GM18502 (cell line): ENCODE data around the gene TP73.

Experiments
- ATAC-seq: cut with Tn5 transposase; IDR thresholded peaks from one replicate; pipeline ENCODE4 v1.9.1; 2021; ENCODE audit warnings: mild to moderate bottlenecking; ENCODE audit not compliant: unreplicated experiment, poor library complexity

Gene TP73

DNA sequence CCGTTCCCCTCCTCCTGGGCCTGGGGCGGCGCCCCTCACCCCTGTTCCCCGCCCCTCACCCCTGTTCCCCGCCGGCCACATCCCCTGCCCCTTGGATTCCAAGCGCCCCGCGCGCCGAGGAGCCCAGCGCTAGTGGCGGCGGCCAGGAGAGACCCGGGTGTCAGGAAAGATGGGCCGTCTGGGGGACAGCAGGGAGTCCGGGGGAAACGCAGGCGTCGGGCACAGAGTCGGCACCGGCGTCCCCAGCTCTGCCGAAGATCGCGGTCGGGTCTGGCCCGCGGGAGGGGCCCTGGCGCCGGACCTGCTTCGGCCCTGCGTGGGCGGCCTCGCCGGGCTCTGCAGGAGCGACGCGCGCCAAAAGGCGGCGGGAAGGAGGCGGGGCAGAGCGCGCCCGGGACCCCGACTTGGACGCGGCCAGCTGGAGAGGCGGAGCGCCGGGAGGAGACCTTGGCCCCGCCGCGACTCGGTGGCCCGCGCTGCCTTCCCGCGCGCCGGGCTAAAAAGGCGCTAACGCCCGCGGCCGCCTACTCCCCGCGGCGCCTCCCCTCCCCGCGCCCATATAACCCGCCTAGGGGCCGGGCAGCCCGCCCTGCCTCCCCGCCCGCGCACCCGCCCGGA lies at the start of gene TP73:
TSS of gene TP73 (plus strand) at position 587 of the 618 bp plus-strand sequence. CDS start 29,850 bp downstream, outside the sequence.
- no peak for ATAC-seq

DNA sequence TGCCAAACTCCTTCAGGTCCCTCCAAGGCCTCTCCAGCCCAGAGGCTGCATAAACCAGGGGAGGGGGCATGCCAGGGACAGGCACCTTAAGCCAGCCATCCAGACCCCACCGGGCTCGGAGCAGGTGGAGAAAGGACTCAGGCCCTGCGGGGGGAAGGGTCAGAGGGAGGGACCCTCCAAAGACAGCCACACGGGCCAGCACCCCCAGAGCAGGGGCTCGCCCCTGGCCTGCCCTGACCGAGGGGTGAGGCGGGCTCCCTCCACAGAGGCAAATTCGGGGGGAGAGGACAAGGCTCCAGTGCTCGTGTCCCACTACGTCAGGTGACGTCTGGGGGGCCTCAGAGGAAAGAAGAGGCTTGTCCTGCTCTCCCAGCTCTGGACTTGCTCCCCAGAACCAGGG lies 49.2 kb upstream of the TP73 start:
- no peak for ATAC-seq

DNA sequence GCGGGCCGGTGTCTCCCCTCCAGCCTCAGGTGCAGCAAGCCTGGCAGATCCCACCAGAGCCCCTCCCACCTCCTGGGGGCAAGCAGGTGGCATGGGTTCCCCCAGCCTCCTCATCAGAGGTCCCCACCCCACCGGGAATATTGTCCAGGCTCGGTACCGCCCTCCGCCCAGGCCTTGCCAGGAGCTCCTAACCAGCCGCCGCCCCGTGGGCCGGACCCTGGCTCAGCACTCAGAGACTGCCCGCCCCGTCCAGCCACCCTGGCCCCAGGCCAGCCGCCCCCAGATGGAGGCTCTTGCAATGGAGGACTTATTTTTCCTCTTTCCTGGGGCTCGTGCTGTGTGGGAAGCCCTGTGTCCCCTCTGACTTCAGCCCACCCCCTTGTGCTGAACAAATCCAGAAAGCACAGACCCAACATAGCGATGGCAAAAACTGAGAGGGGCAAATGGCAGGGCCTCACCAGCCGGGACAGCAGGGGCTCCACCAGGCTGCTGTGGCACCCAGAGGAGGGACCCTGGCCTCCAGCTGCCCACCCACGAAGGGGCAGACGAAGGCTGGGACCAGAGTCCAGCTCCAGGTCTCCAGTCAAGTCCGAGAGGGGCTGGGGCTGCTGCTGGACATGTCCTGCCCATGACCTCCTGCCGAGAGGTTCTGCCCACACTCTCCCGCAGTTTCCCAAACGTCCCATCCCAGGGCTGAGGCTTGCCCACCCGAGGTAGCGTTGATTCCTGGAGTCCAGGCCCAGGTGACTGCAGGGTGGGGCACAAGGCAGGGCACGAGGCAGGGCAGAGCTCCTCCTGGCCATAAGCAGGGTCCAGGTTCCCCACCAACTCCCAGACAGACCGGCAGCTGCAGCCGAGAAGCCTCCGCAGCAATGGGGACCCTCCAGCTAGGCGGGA lies 48.5 kb upstream of the TP73 start:
- no peak for ATAC-seq

DNA sequence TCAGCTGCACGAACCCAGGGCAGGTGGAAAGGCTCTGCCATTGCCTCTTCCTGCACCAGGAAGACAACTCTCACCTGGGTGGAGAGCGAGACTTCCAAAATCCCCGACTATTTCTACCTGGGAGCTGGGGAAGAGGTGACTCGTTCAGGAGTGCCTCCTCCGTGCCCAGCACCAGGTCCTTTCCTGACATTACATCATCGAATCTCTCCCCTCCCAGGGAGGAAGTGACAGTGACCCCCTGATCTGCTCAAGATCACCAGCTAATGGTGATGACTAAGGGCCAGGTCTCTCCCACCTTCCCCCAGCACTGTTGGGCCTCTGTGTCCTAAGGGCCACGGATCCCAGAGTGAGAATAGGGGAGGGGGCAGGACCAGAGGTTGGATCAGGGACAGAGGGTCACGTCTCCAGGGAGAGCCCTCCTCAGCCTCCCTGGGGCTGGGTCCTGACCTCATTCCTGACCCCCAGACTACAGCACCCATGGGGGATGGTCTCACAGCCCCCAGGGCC lies 47.8 kb upstream of the TP73 start:
- ATAC-seq, result no peak

DNA sequence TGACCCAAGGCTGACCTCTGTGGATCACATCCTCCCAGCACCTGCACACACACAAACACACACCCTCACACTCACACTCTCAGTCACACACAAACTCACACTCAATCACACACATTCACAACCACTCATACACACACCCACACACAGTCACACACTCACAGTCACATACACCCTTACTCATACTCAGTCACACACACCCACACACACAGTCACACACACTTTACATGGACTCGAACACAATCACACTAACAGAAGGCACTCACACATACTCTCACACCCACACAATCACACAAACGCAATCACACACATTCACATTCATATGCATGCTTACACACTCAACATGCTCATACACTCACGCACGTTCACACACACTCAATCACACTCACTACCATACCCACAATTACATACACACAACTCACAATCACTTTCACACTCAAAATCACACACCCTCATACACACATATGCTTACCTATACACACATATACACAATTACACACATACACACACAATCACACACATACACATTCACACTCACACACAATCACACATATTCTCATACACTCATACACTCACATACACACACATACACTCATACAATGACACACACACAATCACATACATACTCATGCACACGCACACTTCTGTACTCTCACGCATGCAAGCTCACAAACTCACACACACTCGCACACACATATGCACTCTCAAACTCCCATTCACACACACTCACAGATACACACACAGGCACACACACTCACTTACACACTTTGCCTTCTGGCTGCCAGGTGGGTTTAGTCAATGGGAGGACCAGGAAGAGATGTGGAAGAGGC lies 47.1 kb upstream of the TP73 start:
- no peak for ATAC-seq

DNA sequence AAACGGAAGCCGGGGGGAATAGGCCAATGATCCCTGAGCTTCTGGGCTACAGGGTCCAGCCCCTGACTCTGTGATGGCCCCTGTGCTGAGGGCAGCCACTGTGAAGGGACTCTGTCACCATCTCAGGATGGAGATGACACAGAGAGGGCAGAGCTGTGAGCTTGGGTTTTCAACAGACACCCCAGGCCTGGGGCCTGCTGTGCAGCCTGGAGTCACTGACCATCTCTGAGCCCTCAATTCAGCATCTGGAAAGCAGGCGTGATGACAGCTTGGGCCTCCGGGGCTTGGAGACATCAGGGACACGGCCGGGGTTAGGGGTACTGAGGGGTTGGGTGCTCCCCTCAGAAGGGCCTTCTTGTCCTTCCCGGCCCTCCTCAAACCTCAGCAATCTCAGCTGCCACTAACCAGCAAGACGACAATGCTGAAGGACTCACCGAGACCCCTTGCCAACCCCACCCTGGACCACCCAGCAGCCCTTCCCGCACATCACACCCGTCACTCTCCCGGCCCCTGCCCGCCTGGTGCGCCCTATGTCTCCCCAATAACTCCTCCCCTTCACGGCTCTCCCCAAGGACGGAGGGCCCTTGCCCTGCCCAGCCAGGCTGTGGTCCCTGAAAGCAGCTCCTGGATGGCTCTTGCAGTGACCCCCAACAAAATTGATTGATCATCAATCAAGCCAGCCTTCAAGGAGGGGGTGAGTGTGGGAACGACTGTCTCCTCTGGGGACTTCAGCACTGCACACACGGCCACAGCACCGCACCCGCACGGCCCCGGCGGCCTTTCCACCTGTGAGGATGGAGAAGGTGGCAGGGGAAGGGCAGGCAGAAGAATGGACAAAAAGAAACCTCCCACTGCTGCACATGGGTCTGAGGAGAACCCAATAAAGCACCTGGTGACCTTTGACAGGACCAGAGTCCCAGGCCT lies 45.3 kb upstream of the TP73 start:
- ATAC-seq, result no peak

DNA sequence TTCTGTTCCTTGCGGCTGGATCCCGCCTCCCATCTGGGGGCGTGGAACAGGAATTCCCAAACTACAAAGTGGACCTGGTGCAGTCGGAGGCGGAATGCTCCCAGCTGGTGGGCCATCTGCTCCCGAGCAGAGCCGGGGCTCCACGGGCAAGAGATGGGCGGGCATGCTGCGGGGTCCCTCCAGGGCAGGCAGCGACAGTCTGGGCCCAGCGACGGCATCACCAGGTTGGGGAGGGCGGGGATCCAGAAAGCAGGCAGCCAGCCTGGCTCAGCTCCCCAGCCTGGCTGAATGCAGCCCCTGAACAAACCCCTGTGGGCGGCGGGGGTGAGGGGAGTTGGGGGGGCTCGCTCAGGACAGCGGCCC lies 44.6 kb upstream of the TP73 start:
- no peak for ATAC-seq

DNA sequence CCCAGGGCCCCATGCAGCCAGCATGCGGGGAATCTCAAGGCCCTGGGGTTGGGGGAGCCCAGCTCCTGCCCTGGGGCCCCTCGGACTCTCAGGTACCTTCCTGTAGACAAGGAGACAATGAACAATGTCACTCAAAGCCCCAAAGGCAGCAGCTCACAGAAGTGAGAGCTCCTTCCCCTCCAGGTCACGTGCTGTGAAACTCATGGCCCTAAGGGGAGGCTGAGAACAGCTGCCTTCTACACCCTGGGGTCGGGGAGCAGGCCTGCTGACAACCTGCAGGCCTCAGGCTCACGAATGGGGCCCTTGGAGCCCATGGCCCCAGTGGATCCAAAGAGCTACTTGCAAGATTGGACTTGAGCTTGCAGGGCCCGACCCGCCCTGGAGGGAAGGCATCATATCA lies 44.2 kb upstream of the TP73 start:
- ATAC-seq, result no peak

DNA sequence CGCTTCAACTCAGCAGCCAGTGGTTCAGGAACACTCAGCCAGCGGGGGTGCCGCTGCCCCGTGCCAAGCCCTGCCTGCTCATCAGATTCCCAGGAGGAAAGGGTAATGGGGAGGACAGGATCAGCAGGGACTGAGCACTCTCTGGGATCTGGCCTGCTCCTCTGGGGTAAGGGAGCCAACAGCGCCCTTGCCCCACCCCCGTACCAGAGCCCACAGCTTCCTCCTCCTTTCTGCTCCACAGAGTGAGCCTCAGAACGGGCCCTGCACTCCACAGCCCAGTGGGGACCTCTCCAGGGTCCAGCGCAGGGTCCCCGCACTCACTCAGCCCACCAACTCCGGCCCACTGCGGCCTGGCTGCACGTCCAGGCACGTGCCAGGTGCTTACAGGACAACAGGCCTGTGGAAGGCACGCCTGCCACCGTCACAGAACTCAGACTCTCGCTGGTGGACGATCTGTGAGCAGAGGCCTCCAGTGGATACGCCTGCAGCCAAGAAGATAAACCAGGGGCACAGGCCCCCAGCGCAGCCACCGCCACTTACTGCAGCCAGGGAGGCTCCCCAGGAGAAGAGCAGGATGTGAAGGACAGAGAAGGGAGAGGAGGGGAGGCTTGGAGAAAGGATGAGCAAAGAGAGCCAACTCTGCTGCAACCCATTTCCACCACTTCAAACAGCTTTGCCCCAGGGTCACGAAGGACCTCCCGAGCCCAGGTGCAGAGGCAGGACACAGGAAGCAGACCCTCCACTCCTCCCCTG lies 43.1 kb upstream of the TP73 start:
- ATAC-seq, result no peak

DNA sequence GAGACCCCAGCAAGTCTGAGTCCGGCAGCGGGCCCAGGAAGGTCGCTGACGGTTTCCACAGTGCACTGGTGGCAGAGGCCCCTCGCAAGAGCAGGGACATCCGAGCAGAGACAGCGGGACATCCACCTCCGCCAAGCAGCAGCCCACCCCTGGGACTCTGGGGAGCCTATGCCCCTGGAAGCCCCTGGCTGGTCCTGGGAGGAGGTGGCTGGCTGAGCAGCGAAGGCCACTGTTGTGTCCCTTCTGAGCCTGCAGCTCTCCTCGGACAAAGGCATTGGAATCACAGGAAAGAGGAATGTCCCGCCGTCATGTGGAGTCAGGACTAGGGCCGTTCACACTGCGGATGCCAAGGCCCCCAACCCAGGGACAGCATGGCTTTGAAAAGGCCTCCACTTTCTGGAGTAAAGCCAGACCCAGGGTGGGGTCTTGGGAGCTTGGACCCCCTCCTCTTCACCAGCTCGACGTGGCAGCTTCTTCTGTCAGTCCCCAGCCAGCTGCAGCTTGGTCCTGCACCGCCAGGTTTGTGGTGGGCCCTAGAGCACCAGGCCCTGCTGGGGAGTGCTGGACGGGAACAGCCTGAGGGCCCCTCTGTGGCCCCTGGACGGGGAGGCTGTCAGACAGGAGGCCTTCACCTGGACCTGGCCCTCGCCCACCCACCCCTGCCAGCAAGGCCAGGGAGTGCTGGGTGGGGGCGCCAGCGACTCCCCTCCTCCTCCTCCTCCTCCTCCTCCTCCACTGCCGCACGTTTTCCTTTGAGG lies 42.4 kb upstream of the TP73 start:
- no peak for ATAC-seq

DNA sequence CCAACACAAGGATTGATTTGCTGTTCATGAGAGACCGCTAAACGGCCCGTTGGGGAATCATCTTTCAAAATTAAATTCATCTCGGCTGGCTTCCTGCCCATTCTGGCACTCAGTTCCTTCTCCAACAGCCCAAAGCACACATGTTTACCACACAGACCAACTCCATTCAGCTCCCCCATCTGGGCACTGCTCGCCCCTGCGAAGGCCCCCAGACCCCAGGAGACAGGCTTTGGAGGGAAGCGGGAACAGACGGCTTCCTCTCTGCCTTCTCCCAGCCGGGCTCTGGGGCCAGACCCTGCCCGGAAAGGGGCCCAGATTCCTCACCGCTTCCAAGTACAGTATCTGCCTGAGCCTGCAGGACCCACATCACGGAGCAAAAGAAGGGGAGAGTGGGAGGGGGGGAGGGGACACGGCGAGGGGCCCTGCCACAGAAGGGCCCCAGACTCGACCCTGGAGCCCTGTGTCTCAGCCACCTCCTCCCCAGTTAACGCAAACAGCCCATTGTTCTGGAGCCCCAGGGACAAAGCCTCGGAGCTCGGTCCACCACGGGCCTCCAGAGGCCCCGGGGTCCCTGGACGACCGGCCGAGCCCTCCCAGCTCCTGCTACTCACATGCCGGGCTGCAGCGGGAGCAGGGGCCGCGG lies 41.7 kb upstream of the TP73 start:
- no peak for ATAC-seq

DNA sequence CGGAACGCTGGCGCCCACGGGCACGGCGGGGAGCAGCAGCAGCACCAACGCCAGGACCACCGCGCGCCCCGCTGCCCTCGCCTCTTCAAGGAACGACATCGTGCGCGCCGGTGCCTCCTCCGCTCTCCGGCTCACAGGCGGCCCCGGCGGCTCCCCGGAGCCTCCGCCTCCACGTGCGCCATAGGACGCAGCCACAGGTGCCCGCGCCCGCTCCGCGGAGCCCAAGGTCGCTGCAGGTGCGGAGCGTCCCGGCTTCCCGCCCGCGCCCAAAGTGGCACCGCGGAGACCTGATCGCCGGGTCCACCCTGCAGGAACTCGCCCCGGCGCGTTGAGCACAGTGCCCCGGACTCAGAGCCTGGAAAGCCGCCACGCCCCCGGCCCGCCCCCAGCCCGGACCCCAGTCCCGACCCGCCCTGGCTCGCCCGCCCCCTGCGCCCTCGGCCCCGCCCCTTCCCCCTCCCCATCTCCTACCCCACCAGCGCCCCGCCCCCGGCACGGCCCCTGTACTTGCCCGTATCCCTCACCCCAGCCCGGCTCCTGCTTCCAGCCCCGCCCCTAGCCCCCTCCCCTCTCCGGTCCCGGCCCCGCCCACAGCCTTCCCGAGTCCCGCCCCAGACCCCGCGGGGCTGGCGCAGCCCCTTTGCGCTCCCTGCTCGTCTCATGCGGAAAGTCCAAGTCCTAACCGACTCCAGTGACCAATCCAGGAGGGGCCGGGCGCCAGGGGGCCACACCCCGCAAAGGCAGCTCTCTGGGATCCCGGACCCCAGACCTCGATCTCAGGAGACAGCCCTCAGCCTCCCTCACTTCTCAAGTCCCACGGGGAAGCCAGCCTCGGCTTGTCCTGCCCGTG lies 40.9 kb upstream of the TP73 start, which contains the start of gene MEGF6:
TSS of gene MEGF6 (minus strand) at position 339 of the 850 bp plus-strand sequence. CDS start at position 99, 240 bp downstream.
- no peak for ATAC-seq

DNA sequence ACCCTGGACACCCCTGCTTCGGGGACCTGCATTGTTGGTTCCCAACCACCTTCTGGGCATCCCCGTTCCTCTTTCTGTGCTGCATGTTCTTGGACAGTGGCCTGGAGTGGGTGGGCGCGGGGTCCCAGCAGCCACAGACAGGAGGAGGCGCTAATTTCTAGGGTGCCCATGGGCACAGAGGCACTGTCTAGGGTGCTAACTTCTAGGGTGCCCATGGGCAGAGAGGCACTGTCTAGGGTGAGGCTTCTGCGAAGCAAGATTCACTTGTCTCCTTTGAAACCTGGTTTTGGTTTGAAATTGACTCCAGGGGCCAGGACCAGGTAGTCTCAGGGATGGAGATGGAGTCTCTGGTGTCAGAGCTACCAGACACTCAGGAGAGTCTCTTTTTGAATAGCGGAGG lies 40.2 kb upstream of the TP73 start:
- no peak for ATAC-seq

DNA sequence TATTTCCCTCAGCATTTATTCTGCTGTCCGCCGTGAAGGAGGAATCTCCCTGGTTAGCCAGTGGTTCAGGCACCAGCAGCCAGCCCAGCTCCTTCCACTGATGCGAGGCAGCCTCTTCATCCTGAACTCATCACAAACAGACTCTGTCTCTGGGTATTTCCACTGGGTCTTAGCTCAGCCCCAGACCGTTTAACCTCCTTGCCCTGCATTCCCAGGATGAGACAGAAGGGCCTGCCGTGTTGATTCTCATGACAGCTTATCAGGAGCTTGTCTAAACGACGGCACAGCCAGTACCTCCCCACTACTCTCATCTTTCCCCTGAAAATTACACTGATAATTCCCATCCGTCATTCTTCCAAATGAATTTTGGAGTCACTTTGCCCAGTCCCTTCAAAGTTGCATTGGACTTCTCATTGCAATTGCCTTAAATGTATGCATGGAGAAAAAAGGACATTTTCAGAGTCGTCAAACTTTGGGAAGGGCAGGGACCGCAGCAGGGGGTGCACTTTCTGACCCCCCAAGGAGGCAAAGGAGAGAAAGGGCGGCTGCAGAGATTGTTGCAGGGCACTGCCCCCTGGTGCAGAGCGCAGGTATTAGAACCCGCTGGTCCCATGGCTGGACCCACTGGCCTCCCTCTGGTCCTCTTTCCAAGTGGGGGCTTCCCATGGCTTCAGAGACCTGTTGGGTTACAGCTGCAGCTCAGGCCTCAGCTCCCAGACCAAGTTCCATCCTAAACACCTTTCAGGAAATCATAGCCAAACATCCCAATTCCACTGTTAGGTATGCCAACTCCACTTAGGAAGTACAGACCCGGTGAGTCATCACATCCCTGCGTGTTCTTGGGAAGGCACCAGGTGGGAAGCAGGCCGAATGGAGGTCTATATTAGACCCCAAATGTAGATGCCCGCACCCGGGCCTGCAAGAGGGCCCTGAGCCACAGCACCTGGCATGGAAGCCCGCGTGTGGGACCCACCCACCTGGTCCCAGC lies 37.3 kb upstream of the TP73 start:
- ATAC-seq, result no peak

DNA sequence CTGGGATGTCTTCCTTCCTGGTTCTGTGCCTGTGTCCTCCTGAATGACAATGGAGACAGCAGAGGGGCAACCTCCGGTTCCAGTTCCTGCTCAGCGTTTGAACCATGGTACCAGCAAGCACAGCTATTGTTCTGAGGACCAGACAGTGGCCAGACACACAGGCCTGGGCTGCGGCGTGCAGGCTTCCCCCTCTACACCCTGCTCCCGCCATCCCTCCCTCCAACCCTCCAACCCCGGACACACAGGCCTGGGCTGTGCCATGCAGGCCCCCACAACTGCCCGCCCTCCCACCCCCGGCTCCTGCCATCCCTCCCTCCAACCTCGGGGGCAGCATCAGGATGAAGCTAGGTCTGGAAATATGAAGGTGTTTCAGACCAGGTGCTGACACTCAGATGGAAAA lies 35.5 kb upstream of the TP73 start:
- no peak for ATAC-seq
